Epithelial cell of proximal tubule (primary cell): ENCODE results near the gene IQSEC1. TPM values are rescaled to one million over a fixed set of nuclear protein-coding genes. Genes with fewer than 3 reads are reported as not detected.

Experiments
- DNase-seq: peaks from one replicate; pipeline ENCODE4 v3.0.0-alpha.2; 2011; ENCODE audit warnings: low read depth
- H3K4me3 ChIP-seq: 2 replicates; pipeline ENCODE4 v1.5.1; 2011; ENCODE audit warnings: low read depth, mild to moderate bottlenecking, low read length
- CTCF ChIP-seq: conservative IDR thresholded peaks from 2 replicates; pipeline ENCODE4 v1.5.1; 2012; ENCODE audit warnings: low read depth, mild to moderate bottlenecking, low read length
- total RNA-seq: library from RNA; depleted of rRNA; stranded (reverse); fragments of >200 nt; gene quantifications from 2 replicates; pipeline ENCODE4 v1.2.3, GENCODE V29; 2015

Gene IQSEC1
- total RNA-seq, 1 donor from 2014 or later: 8.8 TPM

GRCh38 chr3:12996181-12996506 lies 77.1 kb downstream of the IQSEC1 start:
- no peak for TF ChIP-seq CTCF
- no peak for DNase-seq
- H3K4me3 ChIP-seq: no peak overlapping the region

- no peak for DNase-seq
- no peak for TF ChIP-seq CTCF
- peak overlapping the region; percentile 78 for H3K4me3 ChIP-seq
Observed at GRCh38 chr3:12995389-12996180, 77.6 kb downstream of the IQSEC1 start.

- H3K4me3 ChIP-seq: peak overlapping the region; percentile 78
- no peak for DNase-seq
- TF ChIP-seq CTCF: peak; percentile 74
Observed at GRCh38 chr3:12994607-12995388, 78.4 kb downstream of the IQSEC1 start.

GRCh38 chr3:12994357-12994606 lies 78.9 kb downstream of the IQSEC1 start:
- no peak for DNase-seq
- TF ChIP-seq CTCF: no peak
- peak overlapping the region; percentile 78 for H3K4me3 ChIP-seq

- TF ChIP-seq CTCF: no peak
- no peak for DNase-seq
- peak overlapping the region; percentile 78 for H3K4me3 ChIP-seq
Observed at GRCh38 chr3:12993517-12994356, 79.5 kb downstream of the IQSEC1 start.

- DNase-seq: no peak
- TF ChIP-seq CTCF: no peak
- peak overlapping the region; percentile 53 for H3K4me3 ChIP-seq
Observed at GRCh38 chr3:12992629-12993516, 80.4 kb downstream of the IQSEC1 start.
